CD4-positive, alpha-beta T cell (primary cell): ENCODE data around the gene RHBDL3. TPM values are rescaled to one million over a fixed set of nuclear protein-coding genes. Genes with fewer than 3 reads are reported as not detected.

Experiments used
- ATAC-seq: fragments of 200-7000 bp; cut with Tn5 transposase; one replicate; pipeline ENCODE4 v1.10.0; 2022; ENCODE audit warnings: mild to moderate bottlenecking; ENCODE audit not compliant: poor library complexity
- CTCF ChIA-PET: fragments of 350-600 bp; sonication (Branson Sonifier 250); formaldehyde crosslinking; loops from one replicate; lab custom pipeline; 2021; ENCODE audit warnings: antibody characterized with exemption, inconsistent platforms; lab: Charles Lee
- POLR2A ChIA-PET: fragments of 350-600 bp; sonication (Branson Sonifier 250); formaldehyde crosslinking; loops from one replicate; lab custom pipeline; 2021; ENCODE audit warnings: antibody characterized with exemption, inconsistent platforms; lab: Charles Lee
- DNase-seq, 14 experiments: peaks; one replicate each; pipeline ENCODE4 v3.0.0-alpha.2; 2013 to 2020; ENCODE audit warnings: mixed read lengths in 2 of 14
- H3K27ac ChIP-seq, 2 donors: one replicate each; pipeline versions ENCODE4 v1.5.1 to v1.7.0; 2013; ENCODE audit warnings: low read length in 2 of 2, low read depth in 1 of 2, mild to moderate bottlenecking in 1 of 2
- H3K27me3 ChIP-seq, 2 experiments: 1 replicate in 1 of 2; 2 replicates in 1 of 2; pipeline versions ENCODE4 v1.6.1 to v1.7.0; 2013; ENCODE audit warnings: low read length in 2 of 2, control low read depth in 1 of 2, mild to moderate bottlenecking in 1 of 2, moderate library complexity in 1 of 2; ENCODE audit not compliant: insufficient read depth in 2 of 2, control insufficient read depth in 1 of 2
- H3K36me3 ChIP-seq: one replicate; pipeline ENCODE4 v1.6.1; 2013; ENCODE audit warnings: low read length, control low read depth; ENCODE audit not compliant: insufficient read depth
- H3K4me1 ChIP-seq: one replicate; pipeline ENCODE4 v1.6.1; 2013; ENCODE audit warnings: low read length, control low read depth; ENCODE audit not compliant: insufficient read depth
- H3K4me3 ChIP-seq: one replicate; pipeline ENCODE4 v1.5.1; 2013; ENCODE audit warnings: mild to moderate bottlenecking, low read length, moderate library complexity
- H3K9me3 ChIP-seq, 2 experiments: 1 replicate in 1 of 2; 2 replicates in 1 of 2; pipeline versions ENCODE4 v1.6.1 to v1.7.0; 2013; ENCODE audit warnings: low read length in 2 of 2, mild to moderate bottlenecking in 2 of 2, control low read depth in 1 of 2, moderate library complexity in 1 of 2; ENCODE audit not compliant: control insufficient read depth in 1 of 2, insufficient read depth in 1 of 2
- H3K27ac Mint-ChIP-seq: one replicate; pipeline ENCODE4 v1.8.0; 2020; ENCODE audit warnings: mixed read lengths
- H3K27me3 Mint-ChIP-seq: one replicate; pipeline ENCODE4 v1.8.0; 2021; ENCODE audit warnings: mixed read lengths
- H3K36me3 Mint-ChIP-seq: one replicate; pipeline ENCODE4 v1.8.0; 2021; ENCODE audit warnings: low read depth, mixed read lengths
- H3K4me1 Mint-ChIP-seq: one replicate; pipeline ENCODE4 v1.8.0; 2021; ENCODE audit warnings: low read depth, mixed read lengths
- H3K4me3 Mint-ChIP-seq: one replicate; pipeline ENCODE4 v1.8.0; 2020; ENCODE audit warnings: mild to moderate bottlenecking, mixed read lengths
- H3K9me3 Mint-ChIP-seq: one replicate; pipeline ENCODE4 v1.8.0; 2020; ENCODE audit warnings: mixed read lengths
- CTCF ChIP-seq: fragments of 200-600 bp; IDR thresholded peaks from one replicate; pipeline ENCODE4 v1.8.0; 2022; ENCODE audit warnings: antibody characterized with exemption, mild to moderate bottlenecking
- intact Hi-C, 2 experiments: fragments of 100-400 bp; cut with DNase I in 1 of 2; cut with micrococcal nuclease in 1 of 2; formaldehyde crosslinking; loops; one replicate each; pipeline versions ENCODE4 v1.15.1 to v1.9.0; 2023 to 2025; cut with DNase I, micrococcal nuclease
- total RNA-seq, 174 experiments: library from RNA in 2 of 174; stranded (reverse) in 2 of 174; gene quantifications; one replicate each; pipeline ENCODE4 v1.2.3 and lab custom pipeline; 2021 to 2026

Gene RHBDL3
- total RNA-seq, 2 experiments from 2014 or later = 0.08 TPM; not detected in 1

- no peak overlapping the region for H3K27ac Mint-ChIP-seq
- H3K36me3 Mint-ChIP-seq = no peaks in the 10 kb centered on the region
- TF ChIP-seq CTCF = no peak
- H3K36me3 ChIP-seq = no peaks in the 10 kb centered on the region
- no peak overlapping the region for H3K4me3 Mint-ChIP-seq
- no peaks in the 10 kb centered on the region for H3K4me1 ChIP-seq
- no peak overlapping the region for H3K27ac ChIP-seq
- no peak for DNase-seq
- H3K9me3 ChIP-seq = no peaks in the 10 kb centered on the region
- no peaks in the 10 kb centered on the region for H3K9me3 Mint-ChIP-seq
- CTCF ChIA-PET = no interaction called here
- ATAC-seq = no peak
- POLR2A ChIA-PET = no interaction called here
- intact Hi-C loops = no loop called here
- no peak overlapping the region for H3K4me3 ChIP-seq
- H3K4me1 Mint-ChIP-seq = no peaks in the 10 kb centered on the region
- H3K27me3 ChIP-seq = no peaks in the 10 kb centered on the region
- peaks cover 5% of the 10 kb centered on the region for H3K27me3 Mint-ChIP-seq
Observed at GRCh38 chr17:32307658-32308057, 42.0 kb downstream of the RHBDL3 start.

- Mint-ChIP-seq H3K4me3 (no peak overlapping the region), H3K27ac (no peak overlapping the region), H3K4me1 (no peaks in the 10 kb centered on the region), H3K9me3 (no peaks in the 10 kb centered on the region), H3K27me3 (peaks cover 18% of the 10 kb centered on the region), H3K36me3 (no peaks in the 10 kb centered on the region)
- Histone ChIP-seq H3K4me1 (no peaks in the 10 kb centered on the region), H3K36me3 (no peaks in the 10 kb centered on the region), H3K4me3 (no peak overlapping the region), H3K27me3 (no peaks in the 10 kb centered on the region), H3K27ac (no peak overlapping the region), H3K9me3 (no peaks in the 10 kb centered on the region)
- intact Hi-C loops = no loop called here
- DNase-seq = no peak
- no peak for TF ChIP-seq CTCF
- POLR2A ChIA-PET = no interaction called here
- ATAC-seq = no peak
- CTCF ChIA-PET = no interaction called here
Observed at GRCh38 chr17:32311028-32311536, 45.5 kb downstream of the RHBDL3 start.

GRCh38 chr17:32314636-32315035, 49.0 kb downstream of the RHBDL3 start:
- Histone ChIP-seq H3K27ac (no peak overlapping the region), H3K4me3 (no peak overlapping the region), H3K36me3 (no peaks in the 10 kb centered on the region), H3K4me1 (peaks cover 8% of the 10 kb centered on the region), H3K9me3 (no peaks in the 10 kb centered on the region), H3K27me3 (no peaks in the 10 kb centered on the region)
- peaks cover 18% of the 10 kb centered on the region for H3K27me3 Mint-ChIP-seq
- intact Hi-C loops = no loop called here
- no peak for ATAC-seq
- CTCF ChIA-PET = no interaction called here
- H3K36me3 Mint-ChIP-seq = no peaks in the 10 kb centered on the region
- no peaks in the 10 kb centered on the region for H3K4me1 Mint-ChIP-seq
- POLR2A ChIA-PET = no interaction called here
- H3K9me3 Mint-ChIP-seq = no peaks in the 10 kb centered on the region
- H3K4me3 Mint-ChIP-seq = no peak overlapping the region
- no peak for TF ChIP-seq CTCF
- no peak for DNase-seq
- H3K27ac Mint-ChIP-seq = no peak overlapping the region
